GM12878 (cell line): ENCODE data around the gene CCDC136. TPM values are rescaled to one million over a fixed set of nuclear protein-coding genes. Genes with fewer than 3 reads are reported as not detected.

Source experiments
- ATAC-seq: fragments of 200-7000 bp; cut with Tn5 transposase; 3 replicates; pipeline ENCODE4 v1.9.1; 2020; ENCODE audit warnings: mild to moderate bottlenecking, moderate library complexity
- BruUV-seq: library from RNA; stranded (reverse); fragments of 400-500 nt; replicated peaks from 2 replicates; lab custom pipeline; 2021; lab: Mats Ljungman, UMichigan
- CTCF ChIA-PET: fragments of 300-600 bp; sonication (Branson Sonifier 250); formaldehyde crosslinking; extraction: SDS; loops from one replicate; lab custom pipeline; 2021; ENCODE audit warnings: inconsistent platforms; lab: Yijun Ruan, JAX
- POLR2A ChIA-PET: fragments of 350-600 bp; formaldehyde crosslinking; extraction: SDS; loops from one replicate; lab custom pipeline; 2021; ENCODE audit warnings: inconsistent platforms; lab: Charles Lee
- RAD21 ChIA-PET: fragments of 300-600 bp; sonication (Branson Sonifier 250); formaldehyde crosslinking; loops from one replicate; lab custom pipeline; 2023; ENCODE audit warnings: antibody characterized with exemption; ENCODE audit not compliant: unreplicated experiment; lab: Charles Lee
- SMC1A ChIA-PET: fragments of 300-600 bp; sonication (Branson Sonifier 250); formaldehyde crosslinking; loops from one replicate; lab custom pipeline; 2023; ENCODE audit not compliant: unreplicated experiment, uncharacterized antibody; lab: Charles Lee
- DNase-seq: peaks from one replicate; pipeline ENCODE4 v3.0.0-alpha.2; 2011; ENCODE audit warnings: low read depth, low spot score
- FAIRE-seq: peaks from 3 replicates; lab custom pipeline; 2011; peaks lifted over from hg19 to GRCh38; lab: Jason Lieb, UNC
- H2AFZ ChIP-seq: 2 replicates; pipeline ENCODE4 v1.6.0; 2011; ENCODE audit warnings: low read depth, low read length, control low read depth; ENCODE audit not compliant: control insufficient read depth
- H3K27ac ChIP-seq: 2 replicates; pipeline ENCODE4 v1.5.1; 2011; ENCODE audit warnings: control low read depth; ENCODE audit not compliant: control insufficient read depth, insufficient read depth
- H3K27me3 ChIP-seq, 2 experiments: replicated peaks in 1 of 2; 2 replicates each; pipeline versions ENCODE4 v1.6.0 to v1.6.1; 2011; ENCODE audit warnings: low read length in 1 of 2; ENCODE audit not compliant: control insufficient read depth in 2 of 2, insufficient read depth in 2 of 2
- H3K36me3 ChIP-seq, 2 experiments: 2 replicates each; pipeline ENCODE4 v1.5.1; 2011; ENCODE audit warnings: low read length in 1 of 2; ENCODE audit not compliant: control insufficient read depth in 2 of 2, insufficient read depth in 2 of 2
- H3K4me1 ChIP-seq: 2 replicates; pipeline ENCODE4 v1.6.1; 2011; ENCODE audit warnings: mild to moderate bottlenecking, low read length, moderate library complexity, mixed read lengths; ENCODE audit not compliant: control insufficient read depth, insufficient read depth
- H3K4me2 ChIP-seq: 2 replicates; pipeline ENCODE4 v1.6.0; 2011; ENCODE audit warnings: control low read depth; ENCODE audit not compliant: control insufficient read depth, insufficient read depth
- H3K4me3 ChIP-seq: fragments of 200-600 bp; sonication (generic); 2 replicates; pipeline ENCODE4 v1.5.1; 2016
- H3K79me2 ChIP-seq: 2 replicates; pipeline ENCODE4 v1.6.0; 2011; ENCODE audit warnings: low read length; ENCODE audit not compliant: control insufficient read depth, insufficient read depth
- H3K9ac ChIP-seq: 2 replicates; pipeline ENCODE4 v1.8.0; 2011; ENCODE audit warnings: low read length, control low read depth, mixed read lengths; ENCODE audit not compliant: control insufficient read depth, insufficient read depth
- H3K9me3 ChIP-seq: replicated peaks from 3 replicates; pipeline ENCODE4 v1.5.1; 2011; ENCODE audit warnings: mild to moderate bottlenecking, low read length; ENCODE audit not compliant: control insufficient read depth, insufficient read depth
- H4K20me1 ChIP-seq: 2 replicates; pipeline ENCODE4 v1.6.0; 2011; ENCODE audit not compliant: control insufficient read depth, insufficient read depth
- EGR1 ChIP-seq, 2 experiments: IDR thresholded peaks; 1 replicate in 1 of 2; 2 replicates in 1 of 2; pipeline ENCODE4 v1.6.1; 2011 to 2012; ENCODE audit warnings: low read depth in 2 of 2, low read length in 2 of 2, borderline replicate concordance in 1 of 2, mild to moderate bottlenecking in 1 of 2, moderate library complexity in 1 of 2
- HCFC1 ChIP-seq: fragments of 150-350 bp; IDR thresholded peaks from 2 replicates; pipeline ENCODE4 v1.6.1; 2014; ENCODE audit warnings: low read length
- HDAC2 ChIP-seq: fragments of 200-600 bp; sonication (generic); IDR thresholded peaks from 2 replicates; pipeline ENCODE4 v1.6.1; 2017
- RBBP5 ChIP-seq: fragments of 200-600 bp; sonication (generic); conservative IDR thresholded peaks from 2 replicates; pipeline ENCODE4 v1.6.1; 2016
- SIN3A ChIP-seq: IDR thresholded peaks from 2 replicates; pipeline ENCODE4 v1.6.1; 2012; ENCODE audit warnings: low read depth, low read length, improper control_type of control experiment
- SPI1 ChIP-seq: IDR thresholded peaks from 2 replicates; pipeline ENCODE4 v1.6.1; 2011; ENCODE audit warnings: low read depth, mild to moderate bottlenecking, low read length, moderate library complexity, borderline replicate concordance; ENCODE audit not compliant: insufficient read depth
- WGBS: methylation state at CpG from one replicate; pipeline ENCODE4 v1.1.6; 2016; ENCODE audit warnings: low lambda C conversion rate; ENCODE audit not compliant: insufficient replicate concordance, insufficient coverage; ENCODE audit errors: missing lambda C conversion rate; 5-methylcytosine and 5-hydroxymethylcytosine counted together
- in situ Hi-C: fragments of 300-500 bp; cut with MboI; formaldehyde crosslinking; loops from 9 replicates; pipeline ENCODE4 v1.14.3; 2018; ENCODE audit warnings: mixed read lengths
- intact Hi-C: fragments of 100-400 bp; cut with micrococcal nuclease; formaldehyde crosslinking; loops from one replicate; pipeline ENCODE4 v1.14.2; 2022; ENCODE audit not compliant: unreplicated experiment
- polyA plus RNA-seq, 11 experiments: library from polyadenylated mRNA; depleted of rRNA in 4 of 11; unstranded in 6 of 11; stranded (reverse) in 5 of 11; fragments of >200 nt; fragmentation: Nextera tagmentation in 4 of 11; fragmentation: Illumina TruSeq in 1 of 11; extraction: Ambion mirVana in 4 of 11; extraction: Trizol in 1 of 11; gene quantifications; 1 replicate in 1 of 11; 2 replicates in 10 of 11; pipeline versions ENCODE4 v1.2.1 to v1.2.3, GENCODE V29; 2011 to 2016; ENCODE audit warnings: inconsistent platforms in 2 of 11, missing spikeins in 2 of 11, low read depth in 1 of 11
- total RNA-seq, 4 experiments: library from RNA; depleted of rRNA in 3 of 4; stranded (reverse); fragments of >200 nt in 3 of 4; fragmentation: Illumina TruSeq in 1 of 4; extraction: Trizol in 1 of 4; gene quantifications; 2 replicates each; pipeline versions ENCODE4 v1.2.1 to v1.2.3, GENCODE V29; 2013 to 2021
- TF ChIP-seq, protein P1 (sequence below): fragments of 450-650 bp; IDR thresholded peaks from 2 replicates; pipeline ENCODE4 v1.6.1; 2016; ENCODE audit warnings: mild to moderate bottlenecking
- TF ChIP-seq, protein P2 (sequence below): IDR thresholded peaks from 2 replicates; pipeline ENCODE4 v1.6.1; 2011; ENCODE audit warnings: mild to moderate bottlenecking, low read depth, low read length, moderate library complexity; ENCODE audit not compliant: insufficient replicate concordance
- TF ChIP-seq, protein P3 (sequence below): fragments of 450-650 bp; IDR thresholded peaks from 2 replicates; pipeline ENCODE4 v1.6.1; 2016; ENCODE audit warnings: mild to moderate bottlenecking

CCDC136 gene
- total and polyA plus RNA-seq, 10 of the 15 experiments (the other 5 are each of a cell fraction or from before 2014, with no cell fraction given) = 0.32 to 4.8 (median 1.5) TPM

DNA sequence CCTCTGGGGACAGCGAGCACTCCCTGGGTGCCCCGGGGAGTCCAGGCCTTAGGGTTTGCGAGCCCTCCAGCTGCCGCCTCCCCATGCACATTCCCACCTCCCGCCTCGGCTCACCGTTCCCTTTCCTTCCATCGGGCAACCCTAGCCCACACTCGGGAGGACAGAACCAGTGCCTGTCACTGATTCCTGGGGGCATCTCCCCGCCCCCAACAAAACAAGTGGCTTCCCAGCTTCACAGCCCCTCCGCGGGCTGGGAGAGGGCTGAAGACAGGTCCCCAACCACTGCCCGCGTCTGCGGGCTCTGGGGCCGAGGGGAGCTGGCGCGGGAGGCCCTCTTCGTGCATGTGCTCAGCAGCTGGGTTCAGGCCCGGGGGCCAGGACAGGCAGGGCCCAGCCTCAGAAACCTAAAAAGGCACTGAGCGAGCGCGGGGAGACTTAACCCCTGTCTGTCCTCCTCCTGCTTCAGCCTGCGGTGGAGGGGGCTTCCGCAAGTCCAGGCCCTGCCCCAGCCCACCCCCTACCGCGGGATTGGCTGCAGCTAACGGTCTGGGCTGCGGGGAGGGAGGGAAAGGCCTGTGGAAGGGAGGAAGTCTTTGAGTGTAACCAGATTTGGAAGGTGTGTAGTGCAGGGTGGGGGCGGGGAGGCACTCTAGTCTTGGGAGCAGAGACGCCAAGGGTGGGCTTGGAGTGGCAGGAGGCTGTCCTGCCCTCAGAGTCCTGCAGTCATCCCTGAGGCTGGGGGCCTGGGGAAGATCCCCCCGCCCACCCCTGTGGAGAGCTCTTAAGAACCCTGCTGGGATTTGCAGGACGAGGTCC, 39.6 kb downstream of the CCDC136 start:
- Histone ChIP-seq H3K9me3 (no peaks in the 10 kb centered on the region), H3K27ac (no peak overlapping the region), H3K4me2 (no peak overlapping the region), H3K4me1 (peaks cover 8% of the 10 kb centered on the region), H3K27me3 (peaks cover 15% of the 10 kb centered on the region in 2 experiments), H4K20me1 (no peaks in the 10 kb centered on the region), H3K79me2 (no peaks in the 10 kb centered on the region), H3K4me3 (no peak overlapping the region), H3K9ac (no peak overlapping the region), H3K36me3 (no peaks in the 10 kb centered on the region), H2AFZ (no peak overlapping the region)
- intact Hi-C loops = no loop called here
- FAIRE-seq = no peak
- TF ChIP-seq EGR1 (IDR thresholded peaks at IDR 0.05; ENCODE audit: borderline replicate concordance in 1 of 2, low read depth in 2 of 2, low read length in 2 of 2) (no peak), RBBP5 (no peak), HCFC1 (no peak), SPI1 (no peak), HDAC2 (no peak), SIN3A (no peak)
- TF ChIP-seq, protein P1, sequence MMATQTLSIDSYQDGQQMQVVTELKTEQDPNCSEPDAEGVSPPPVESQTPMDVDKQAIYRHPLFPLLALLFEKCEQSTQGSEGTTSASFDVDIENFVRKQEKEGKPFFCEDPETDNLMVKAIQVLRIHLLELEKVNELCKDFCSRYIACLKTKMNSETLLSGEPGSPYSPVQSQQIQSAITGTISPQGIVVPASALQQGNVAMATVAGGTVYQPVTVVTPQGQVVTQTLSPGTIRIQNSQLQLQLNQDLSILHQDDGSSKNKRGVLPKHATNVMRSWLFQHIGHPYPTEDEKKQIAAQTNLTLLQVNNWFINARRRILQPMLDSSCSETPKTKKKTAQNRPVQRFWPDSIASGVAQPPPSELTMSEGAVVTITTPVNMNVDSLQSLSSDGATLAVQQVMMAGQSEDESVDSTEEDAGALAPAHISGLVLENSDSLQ = no peak
- TF ChIP-seq, protein P2, sequence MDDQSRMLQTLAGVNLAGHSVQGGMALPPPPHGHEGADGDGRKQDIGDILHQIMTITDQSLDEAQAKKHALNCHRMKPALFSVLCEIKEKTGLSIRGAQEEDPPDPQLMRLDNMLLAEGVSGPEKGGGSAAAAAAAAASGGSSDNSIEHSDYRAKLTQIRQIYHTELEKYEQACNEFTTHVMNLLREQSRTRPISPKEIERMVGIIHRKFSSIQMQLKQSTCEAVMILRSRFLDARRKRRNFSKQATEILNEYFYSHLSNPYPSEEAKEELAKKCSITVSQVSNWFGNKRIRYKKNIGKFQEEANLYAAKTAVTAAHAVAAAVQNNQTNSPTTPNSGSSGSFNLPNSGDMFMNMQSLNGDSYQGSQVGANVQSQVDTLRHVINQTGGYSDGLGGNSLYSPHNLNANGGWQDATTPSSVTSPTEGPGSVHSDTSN = no peak
- TF ChIP-seq, protein P3, sequence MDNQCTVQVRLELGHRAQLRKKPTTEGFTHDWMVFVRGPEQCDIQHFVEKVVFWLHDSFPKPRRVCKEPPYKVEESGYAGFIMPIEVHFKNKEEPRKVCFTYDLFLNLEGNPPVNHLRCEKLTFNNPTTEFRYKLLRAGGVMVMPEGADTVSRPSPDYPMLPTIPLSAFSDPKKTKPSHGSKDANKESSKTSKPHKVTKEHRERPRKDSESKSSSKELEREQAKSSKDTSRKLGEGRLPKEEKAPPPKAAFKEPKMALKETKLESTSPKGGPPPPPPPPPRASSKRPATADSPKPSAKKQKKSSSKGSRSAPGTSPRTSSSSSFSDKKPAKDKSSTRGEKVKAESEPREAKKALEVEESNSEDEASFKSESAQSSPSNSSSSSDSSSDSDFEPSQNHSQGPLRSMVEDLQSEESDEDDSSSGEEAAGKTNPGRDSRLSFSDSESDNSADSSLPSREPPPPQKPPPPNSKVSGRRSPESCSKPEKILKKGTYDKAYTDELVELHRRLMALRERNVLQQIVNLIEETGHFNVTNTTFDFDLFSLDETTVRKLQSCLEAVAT = no peak
- peak; percentile 36 for ATAC-seq
- ChIA-PET RAD21 (no interaction called here), POLR2A (interaction anchor here (0.6 kb wide), 1 partner anchor 1733 kb away, joined by 3 read pairs; no protein-coding TSS in a partner anchor), SMC1A (no interaction called here), CTCF (interaction anchor here (0.7 kb wide), 2 partner anchors 91 to 446 kb away, joined by 3 read pairs; no protein-coding TSS in a partner anchor)
- in situ Hi-C loops = no loop called here
- WGBS = 18% methylated on average over 27 of the region's 33 CpGs
- BruUV-seq = no TSS peak
- DNase-seq = no peak
